ENCODE measurements around the gene EIF2AK3. TPM values are rescaled to one million over a fixed set of nuclear protein-coding genes. Genes with fewer than 3 reads are reported as not detected.
A peak's percentile ranks its signal among the peaks of the same experiment; 100 is the strongest.

Gene EIF2AK3
- total and polyA plus RNA-seq, 2 of the 13 experiments (the other 11 are each of a cell fraction or from before 2014, with no cell fraction given) = 10.3 to 30.6 TPM

GRCh38 chr2:88626171-88627054 is 851 bp downstream of the EIF2AK3 start (continued):
- TF ChIP-seq RARA (CRISPR knock-in tag; IDR thresholded peaks at IDR 0.05) = 0 out of 2 replicates have a peak, but pooled peaks have one; percentile 18

DNA sequence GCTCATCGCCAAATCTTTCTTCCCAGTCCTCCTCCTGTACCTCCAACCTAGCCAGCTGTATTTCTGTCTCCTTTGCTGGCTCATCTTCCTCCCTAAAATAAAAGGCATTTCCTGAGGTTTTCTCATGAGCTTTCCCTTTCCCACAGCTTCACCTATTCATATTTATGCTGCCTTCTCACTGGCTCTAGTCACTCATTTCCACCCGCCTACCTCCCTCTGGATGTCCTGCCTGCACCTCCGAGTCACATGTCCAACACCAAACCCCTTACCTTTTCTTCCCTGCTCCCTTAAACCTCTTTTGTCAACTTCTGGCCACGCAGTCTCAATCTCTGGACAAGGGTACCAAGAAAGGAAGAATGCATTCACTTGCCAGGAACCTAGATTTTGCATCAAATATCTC is 2.8 kb downstream of the EIF2AK3 start:
- intact Hi-C loops (cut with micrococcal nuclease; ENCODE audit: unreplicated experiment) = no loop called here
- no peak for ATAC-seq
- no peaks in the 10 kb centered on the region for H3K36me3 ChIP-seq (replicated peaks in 1 of 2; ENCODE audit: control insufficient read depth in 1 of 2, insufficient read depth in 2 of 2, low read length in 2 of 2)
- H2AFZ ChIP-seq (ENCODE audit: low read length) = no peak overlapping the region
- H3K9ac ChIP-seq (ENCODE audit: insufficient read depth, low read depth, low read length) = peak overlapping the region; percentile 56; the same call in 1 of the 2 replicates
- H3K27ac ChIP-seq (ENCODE audit: extremely low read length, insufficient read depth, low read length) = no peak overlapping the region
- TF ChIP-seq, protein P1, sequence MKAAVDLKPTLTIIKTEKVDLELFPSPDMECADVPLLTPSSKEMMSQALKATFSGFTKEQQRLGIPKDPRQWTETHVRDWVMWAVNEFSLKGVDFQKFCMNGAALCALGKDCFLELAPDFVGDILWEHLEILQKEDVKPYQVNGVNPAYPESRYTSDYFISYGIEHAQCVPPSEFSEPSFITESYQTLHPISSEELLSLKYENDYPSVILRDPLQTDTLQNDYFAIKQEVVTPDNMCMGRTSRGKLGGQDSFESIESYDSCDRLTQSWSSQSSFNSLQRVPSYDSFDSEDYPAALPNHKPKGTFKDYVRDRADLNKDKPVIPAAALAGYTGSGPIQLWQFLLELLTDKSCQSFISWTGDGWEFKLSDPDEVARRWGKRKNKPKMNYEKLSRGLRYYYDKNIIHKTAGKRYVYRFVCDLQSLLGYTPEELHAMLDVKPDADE (CRISPR knock-in tag; IDR thresholded peaks at IDR 0.05) = no peak
- 0 out of 2 replicates have a peak, but pooled peaks have one; percentile 9 for TF ChIP-seq ARID4A (CRISPR knock-in tag; IDR thresholded peaks at IDR 0.05; ENCODE audit: borderline replicate concordance)
- no peak for TF ChIP-seq MEF2D (CRISPR knock-in tag; IDR thresholded peaks at IDR 0.05)
- TF ChIP-seq NFATC3 (CRISPR knock-in tag; IDR thresholded peaks at IDR 0.05) = no peak
- no peaks in the 10 kb centered on the region; a peak in 1 of 5 replicates for H3K27me3 ChIP-seq (ENCODE audit: control insufficient read depth in 1 of 2, insufficient read depth in 2 of 2, low read length in 2 of 2)
- peak overlapping the region in 2 of 3 experiments; percentile 51 to 92; a peak in 2 of 6 replicates for H3K4me3 ChIP-seq (replicated peaks in 1 of 3; ENCODE audit: insufficient read depth in 1 of 3, low read depth in 2 of 3, low read length in 3 of 3)
- ChIA-PET CTCF (ENCODE audit: low intra/inter-chr PET ratio, low total read pairs) (no interaction called here), POLR2A (no interaction called here)
- H3K4me1 ChIP-seq (ENCODE audit: insufficient read depth, low read length) = peaks cover 58% of the 10 kb centered on the region
- no peak for DNase-seq (ENCODE audit: low spot score)
- no peaks in the 10 kb centered on the region for H3K9me3 ChIP-seq (ENCODE audit: low read length)
- peaks cover 73% of the 10 kb centered on the region for H3K79me2 ChIP-seq (ENCODE audit: insufficient read depth, low read length)
- FAIRE-seq = no peak
- peak overlapping the region; percentile 86 for H3K4me2 ChIP-seq (ENCODE audit: low read depth, low read length)
- in situ Hi-C loops (cut with HindIII; ENCODE audit: extremely low pct_ligation_motif_present, low pct_unique_long_range_greater_than_20kb) = no loop called here
- 88% methylated on average over 4 of the region's 4 CpGs for WGBS (ENCODE audit: low lambda C conversion rate)
- BruUV-seq (replicated peaks) = no TSS peak
- H4K20me1 ChIP-seq (ENCODE audit: insufficient read depth, low read length) = peaks cover 7% of the 10 kb centered on the region; the same call in 1 of the 2 replicates
